NCI-H460 (cell line): ENCODE measurements around the gene CAPS2. TPM values are rescaled to one million over a fixed set of nuclear protein-coding genes. Genes with fewer than 3 reads are reported as not detected.

Experiments used
- total RNA-seq: library from RNA; depleted of rRNA; stranded (reverse); fragments of >200 nt; shearing (Covaris generic); gene quantifications from 2 replicates; pipeline ENCODE4 v1.2.3, GENCODE V29; 2014; rRNA removed

The CAPS2 gene
- total RNA-seq, 1 experiment from 2014 or later, result 15.7 TPM

Other genes with a start within 250 kb of the CAPS2 start
- not detected in 2 replicates for gene KCNC2, start 120.5 kb downstream of the CAPS2 start, total RNA-seq
- gene GLIPR1L1, start 4.3 kb upstream of the CAPS2 start, total RNA-seq, result not detected in 2 replicates
- gene GLIPR1L2, start 60.8 kb upstream of the CAPS2 start, total RNA-seq, result 0.17 and 0.42 TPM in 2 replicates
- gene GLIPR1, start 150.4 kb upstream of the CAPS2 start, total RNA-seq, result 13.6 and 17.2 TPM in 2 replicates
- gene KRR1, start 181.3 kb upstream of the CAPS2 start, total RNA-seq, result 46.8 and 62.1 TPM in 2 replicates